ENCODE data around the gene RSRC1.
A peak's percentile ranks its signal among the peaks of the same experiment; 100 is the strongest.
"Not testable (repeated sequence)": the region's sequence is repeated elsewhere in the genome, so short reads cannot be mapped to it uniquely, and the experiment has no call there.

RSRC1 gene

DNA sequence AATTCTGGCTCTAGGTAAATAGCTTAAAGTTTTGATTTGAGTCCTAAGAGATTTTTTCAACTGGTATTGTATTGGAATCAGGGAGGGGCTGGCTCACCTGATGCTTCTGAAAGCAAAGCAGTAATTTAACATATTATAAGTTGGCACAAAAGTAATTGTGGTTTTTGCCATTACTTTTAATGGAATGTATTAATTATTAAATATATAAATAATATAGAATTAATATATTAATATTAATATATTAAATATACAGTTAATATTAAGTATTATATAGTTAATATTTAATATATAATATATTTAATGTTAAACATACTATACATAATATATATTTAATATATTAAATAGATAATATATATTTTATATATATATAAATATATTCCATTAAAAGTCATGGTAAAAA, 10.4 kb downstream of the RSRC1 start:
- no peak for ATAC-seq (ENCODE audit: insufficient read depth, low read depth)
- Histone ChIP-seq H3K9ac (ENCODE audit: low read depth, low read length) (no peak overlapping the region), H3K4me2 (ENCODE audit: insufficient read depth, low read length) (no peak overlapping the region), H2AFZ (ENCODE audit: low read depth, low read length) (no peak overlapping the region), H3K4me1 (ENCODE audit: insufficient read depth, low read length) (0 out of 2 replicates have a peak, but pooled peaks cover 6% of the 10 kb centered on the region), H3K79me2 (ENCODE audit: insufficient read depth, low read length) (peaks cover 70% of the 10 kb centered on the region), H3K36me3 (ENCODE audit: insufficient read depth, low read length) (peaks cover 29% of the 10 kb centered on the region), H3K9me3 (ENCODE audit: insufficient read depth, low read length, severe bottlenecking) (no peaks in the 10 kb centered on the region), H3K27me3 (ENCODE audit: insufficient read depth, low read length, poor library complexity) (no peaks in the 10 kb centered on the region), H4K20me1 (ENCODE audit: insufficient read depth, low read length) (peaks cover 26% of the 10 kb centered on the region; the same call in 1 of the 2 replicates), H3K27ac (ENCODE audit: low read length) (no peak overlapping the region), H3K4me3 (ENCODE audit: low read depth in 1 of 2, low read length in 2 of 2) (no peak overlapping the region)
- TF ChIP-seq EZH2 (IDR thresholded peaks at IDR 0.05; ENCODE audit: borderline replicate concordance, low read depth, low read length, severe bottlenecking): no peak
- TF ChIP-seq, protein P1, sequence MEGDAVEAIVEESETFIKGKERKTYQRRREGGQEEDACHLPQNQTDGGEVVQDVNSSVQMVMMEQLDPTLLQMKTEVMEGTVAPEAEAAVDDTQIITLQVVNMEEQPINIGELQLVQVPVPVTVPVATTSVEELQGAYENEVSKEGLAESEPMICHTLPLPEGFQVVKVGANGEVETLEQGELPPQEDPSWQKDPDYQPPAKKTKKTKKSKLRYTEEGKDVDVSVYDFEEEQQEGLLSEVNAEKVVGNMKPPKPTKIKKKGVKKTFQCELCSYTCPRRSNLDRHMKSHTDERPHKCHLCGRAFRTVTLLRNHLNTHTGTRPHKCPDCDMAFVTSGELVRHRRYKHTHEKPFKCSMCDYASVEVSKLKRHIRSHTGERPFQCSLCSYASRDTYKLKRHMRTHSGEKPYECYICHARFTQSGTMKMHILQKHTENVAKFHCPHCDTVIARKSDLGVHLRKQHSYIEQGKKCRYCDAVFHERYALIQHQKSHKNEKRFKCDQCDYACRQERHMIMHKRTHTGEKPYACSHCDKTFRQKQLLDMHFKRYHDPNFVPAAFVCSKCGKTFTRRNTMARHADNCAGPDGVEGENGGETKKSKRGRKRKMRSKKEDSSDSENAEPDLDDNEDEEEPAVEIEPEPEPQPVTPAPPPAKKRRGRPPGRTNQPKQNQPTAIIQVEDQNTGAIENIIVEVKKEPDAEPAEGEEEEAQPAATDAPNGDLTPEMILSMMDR (IDR thresholded peaks at IDR 0.05; ENCODE audit: borderline replicate concordance, extremely low read depth, low read length, poor library complexity, severe bottlenecking): no peak
- DNase-seq: no peak

DNA sequence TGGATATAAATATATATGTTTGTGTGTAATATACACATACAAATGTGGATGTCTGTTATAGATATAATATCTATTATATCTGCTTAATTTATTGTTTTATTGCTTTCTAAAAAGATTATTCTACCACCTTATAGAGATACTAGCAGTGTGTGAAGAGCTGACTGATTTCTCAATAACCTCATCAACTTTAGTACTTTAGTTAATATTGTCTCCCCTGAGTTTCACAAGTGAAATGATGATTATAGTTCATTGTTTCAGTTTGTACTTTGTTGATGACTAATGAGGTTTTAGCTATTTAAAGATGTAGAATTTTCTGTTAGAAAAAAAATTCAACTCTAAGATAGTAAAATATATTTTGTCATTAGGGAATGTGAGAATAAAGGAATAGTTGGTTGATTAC, 11.4 kb downstream of the RSRC1 start:
- peaks cover 6% of the 10 kb centered on the region; the same call in 1 of the 2 replicates for H3K4me1 ChIP-seq (ENCODE audit: insufficient read depth, low read length)
- H3K27me3 ChIP-seq (ENCODE audit: insufficient read depth, low read length, poor library complexity): no peaks in the 10 kb centered on the region
- H4K20me1 ChIP-seq (ENCODE audit: insufficient read depth, low read length): peaks cover 21% of the 10 kb centered on the region; the same call in 1 of the 2 replicates
- TF ChIP-seq, protein P1 (IDR thresholded peaks at IDR 0.05; ENCODE audit: borderline replicate concordance, extremely low read depth, low read length, poor library complexity, severe bottlenecking): no peak
- TF ChIP-seq EZH2 (IDR thresholded peaks at IDR 0.05; ENCODE audit: borderline replicate concordance, low read depth, low read length, severe bottlenecking): no peak
- H3K79me2 ChIP-seq (ENCODE audit: insufficient read depth, low read length): peaks cover 69% of the 10 kb centered on the region
- H3K9ac ChIP-seq (ENCODE audit: low read depth, low read length): no peak overlapping the region
- H3K27ac ChIP-seq (ENCODE audit: low read length): no peak overlapping the region
- H2AFZ ChIP-seq (ENCODE audit: low read depth, low read length): no peak overlapping the region
- no peak overlapping the region for H3K4me3 ChIP-seq (ENCODE audit: low read depth in 1 of 2, low read length in 2 of 2)
- DNase-seq (no peak), ATAC-seq (ENCODE audit: insufficient read depth, low read depth) (no peak)
- peaks cover 38% of the 10 kb centered on the region for H3K36me3 ChIP-seq (ENCODE audit: insufficient read depth, low read length)
- H3K4me2 ChIP-seq (ENCODE audit: insufficient read depth, low read length): no peak overlapping the region
- H3K9me3 ChIP-seq (ENCODE audit: insufficient read depth, low read length, severe bottlenecking): no peaks in the 10 kb centered on the region

DNA sequence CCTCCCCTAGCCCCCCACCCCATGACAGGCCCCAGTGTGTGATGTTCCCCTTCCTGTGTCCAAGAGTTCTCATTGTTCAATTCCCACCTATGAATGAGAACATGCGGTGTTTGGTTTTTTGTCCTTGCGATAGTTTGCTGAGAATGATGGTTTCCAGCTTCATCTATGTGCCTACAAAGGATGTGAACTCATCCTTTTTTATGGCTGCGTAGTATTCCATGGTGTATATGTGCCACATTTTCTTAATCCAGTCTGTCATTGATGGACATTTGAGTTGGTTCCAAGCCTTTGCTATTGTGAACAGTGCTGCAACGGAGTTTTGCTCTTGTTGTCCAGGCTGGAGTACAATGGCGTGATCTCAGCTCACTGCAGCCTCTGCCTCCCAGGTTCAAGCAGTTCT, 12.8 kb downstream of the RSRC1 start:
- H3K79me2 ChIP-seq (ENCODE audit: insufficient read depth, low read length): peaks cover 60% of the 10 kb centered on the region

DNA sequence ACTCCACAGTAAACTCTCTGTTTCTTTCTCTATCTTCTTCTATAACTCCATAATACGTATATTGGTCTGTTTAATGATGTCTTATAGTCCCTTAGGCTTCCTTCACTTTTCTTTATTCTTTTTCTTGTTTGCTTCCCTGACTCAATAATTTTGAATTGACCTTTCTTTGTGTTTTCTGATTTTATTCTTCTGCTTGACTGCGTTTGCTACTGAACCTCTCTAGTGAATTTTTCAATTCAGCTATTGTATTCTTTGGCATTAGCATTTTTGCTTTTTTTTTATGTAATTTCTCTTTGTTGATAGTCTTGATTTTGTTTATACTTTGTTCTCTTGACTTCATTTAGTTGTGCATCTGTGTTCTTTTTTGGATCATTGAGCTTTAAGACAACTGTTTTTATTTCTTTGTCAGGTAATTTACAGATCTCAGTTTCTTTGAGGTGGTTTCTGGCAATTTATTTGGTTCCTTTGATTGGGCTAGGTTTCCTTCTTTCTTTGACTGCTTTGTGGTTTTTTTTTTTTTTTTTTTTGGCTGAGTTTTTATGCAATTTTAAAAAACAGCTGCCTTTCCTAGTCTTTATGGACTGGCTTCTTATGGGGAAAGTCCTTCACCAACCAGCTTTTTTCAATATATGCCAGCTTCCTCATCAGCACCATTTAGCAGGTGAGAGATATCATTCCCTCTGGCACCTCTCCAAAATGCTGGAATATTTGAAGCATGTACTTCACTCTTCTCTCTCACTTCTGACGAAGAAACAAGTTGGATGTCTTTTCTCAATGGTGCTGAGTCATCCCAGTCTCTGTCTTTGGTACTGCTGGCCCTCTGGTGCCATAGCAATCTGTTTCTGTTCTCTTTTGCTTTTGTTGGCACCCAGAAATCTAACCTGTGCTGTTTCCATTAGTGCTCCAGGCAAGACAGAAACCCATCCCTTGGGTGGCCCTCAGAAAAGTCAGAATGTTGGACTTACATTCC, 17.6 kb downstream of the RSRC1 start:
- peak; percentile 41 for DNase-seq
- peaks cover 26% of the 10 kb centered on the region for H3K4me1 ChIP-seq (ENCODE audit: insufficient read depth, low read length)
- ATAC-seq (ENCODE audit: insufficient read depth, low read depth): peak; percentile 81
- TF ChIP-seq EZH2 (IDR thresholded peaks at IDR 0.05; ENCODE audit: borderline replicate concordance, low read depth, low read length, severe bottlenecking): no peak
- TF ChIP-seq, protein P1 (IDR thresholded peaks at IDR 0.05; ENCODE audit: borderline replicate concordance, extremely low read depth, low read length, poor library complexity, severe bottlenecking): no peak
- H2AFZ ChIP-seq (ENCODE audit: low read depth, low read length): no peak overlapping the region
- H3K9ac ChIP-seq (ENCODE audit: low read depth, low read length): no peak overlapping the region
- H3K36me3 ChIP-seq (ENCODE audit: insufficient read depth, low read length): peaks cover 65% of the 10 kb centered on the region
- H3K4me2 ChIP-seq (ENCODE audit: insufficient read depth, low read length): peak overlapping the region; percentile 37
- no peaks in the 10 kb centered on the region for H3K9me3 ChIP-seq (ENCODE audit: insufficient read depth, low read length, severe bottlenecking)
- H3K27me3 ChIP-seq (ENCODE audit: insufficient read depth, low read length, poor library complexity): no peaks in the 10 kb centered on the region
- no peak overlapping the region for H3K4me3 ChIP-seq (ENCODE audit: low read depth in 1 of 2, low read length in 2 of 2)
- H3K79me2 ChIP-seq (ENCODE audit: insufficient read depth, low read length): peaks cover 62% of the 10 kb centered on the region
- peak overlapping the region; percentile 50 for H3K27ac ChIP-seq (ENCODE audit: low read length)
- H4K20me1 ChIP-seq (ENCODE audit: insufficient read depth, low read length): peaks cover 20% of the 10 kb centered on the region

More for the DNA sequence above, 12.8 kb downstream of the RSRC1 start:
- H3K4me3 ChIP-seq (ENCODE audit: low read depth in 1 of 2, low read length in 2 of 2); DNase-seq; ATAC-seq (ENCODE audit: insufficient read depth, low read depth); H3K9me3 ChIP-seq (ENCODE audit: insufficient read depth, low read length, severe bottlenecking); H2AFZ ChIP-seq (ENCODE audit: low read depth, low read length); H3K27ac ChIP-seq (ENCODE audit: low read length); H3K4me2 ChIP-seq (ENCODE audit: insufficient read depth, low read length); H3K27me3 ChIP-seq (ENCODE audit: insufficient read depth, low read length, poor library complexity); H3K9ac ChIP-seq (ENCODE audit: low read depth, low read length): not testable (repeated sequence)
- Histone ChIP-seq H4K20me1 (ENCODE audit: insufficient read depth, low read length) (peaks cover 13% of the 10 kb centered on the region), H3K4me1 (ENCODE audit: insufficient read depth, low read length) (peaks cover 20% of the 10 kb centered on the region), H3K36me3 (ENCODE audit: insufficient read depth, low read length) (peaks cover 44% of the 10 kb centered on the region)
